ENCODE measurements around the gene CA10.

CA10 gene

GRCh38 chr17:52041123-52041617 lies 117.3 kb downstream of the CA10 start:
- no peak for ATAC-seq

GRCh38 chr17:52036416-52036815 lies 122.1 kb downstream of the CA10 start:
- ATAC-seq, result no peak

GRCh38 chr17:52035336-52035915 lies 123.1 kb downstream of the CA10 start:
- no peak for ATAC-seq

- no peak for ATAC-seq
These were observed 126.1 kb downstream of the CA10 start for GRCh38 chr17:52032454-52032853.

- ATAC-seq, result no peak
These were observed 128.5 kb downstream of the CA10 start for GRCh38 chr17:52030052-52030451.

- ATAC-seq, result no peak
These were observed 130.8 kb downstream of the CA10 start for GRCh38 chr17:52027620-52028295.

GRCh38 chr17:52027081-52027480 lies 131.4 kb downstream of the CA10 start:
- ATAC-seq, result no peak

- no peak for ATAC-seq
These were observed 132.4 kb downstream of the CA10 start for GRCh38 chr17:52026075-52026474.

- no peak for ATAC-seq
These were observed 133.3 kb downstream of the CA10 start for GRCh38 chr17:52025236-52025635.

GRCh38 chr17:52024300-52024870 lies 134.1 kb downstream of the CA10 start:
- no peak for ATAC-seq

GRCh38 chr17:52011064-52011463 lies 147.4 kb downstream of the CA10 start:
- no peak for ATAC-seq

- ATAC-seq, result no peak
These were observed 158.9 kb downstream of the CA10 start for GRCh38 chr17:51999654-52000053.

- ATAC-seq, result no peak
These were observed 160.8 kb downstream of the CA10 start for GRCh38 chr17:51997723-51998122.

- no peak for ATAC-seq
These were observed 162.6 kb downstream of the CA10 start for GRCh38 chr17:51995797-51996403.

- ATAC-seq, result no peak
These were observed 165.6 kb downstream of the CA10 start for GRCh38 chr17:51992864-51993416.

- no peak for ATAC-seq
These were observed 187.4 kb downstream of the CA10 start for GRCh38 chr17:51971121-51971520.

- no peak for ATAC-seq
These were observed 196.8 kb downstream of the CA10 start for GRCh38 chr17:51961689-51962088.

- no peak for ATAC-seq
These were observed 200.7 kb downstream of the CA10 start for GRCh38 chr17:51957786-51958185.

- ATAC-seq, result no peak
These were observed 203.3 kb downstream of the CA10 start for GRCh38 chr17:51955245-51955644.

- ATAC-seq, result no peak
These were observed 204.2 kb downstream of the CA10 start for GRCh38 chr17:51954232-51954765.

- no peak for ATAC-seq
These were observed 206.8 kb downstream of the CA10 start for GRCh38 chr17:51951741-51952140.

GRCh38 chr17:51948128-51948527 lies 210.4 kb downstream of the CA10 start:
- no peak for ATAC-seq

GRCh38 chr17:51947160-51947735 lies 211.3 kb downstream of the CA10 start:
- ATAC-seq, result no peak
